Mucosa of descending colon (tissue), 3 donors: ENCODE measurements around the gene GAA. TPM values are rescaled to one million over a fixed set of nuclear protein-coding genes. Genes with fewer than 3 reads are reported as not detected.

Experiments used
- ATAC-seq: fragments of 200-7000 bp; cut with Tn5 transposase; one replicate; pipeline ENCODE4 v1.9.1; 2020; ENCODE audit warnings: mild to moderate bottlenecking, moderate library complexity
- DNase-seq, 3 donors: peaks; one replicate each; pipeline ENCODE4 v3.0.0-alpha.2; 2020
- H3K36me3 ChIP-seq: fragments of 200-600 bp; one replicate; pipeline ENCODE4 v1.8.0; 2021; ENCODE audit warnings: low read depth, mild to moderate bottlenecking
- H3K4me1 ChIP-seq: fragments of 200-600 bp; one replicate; pipeline ENCODE4 v1.8.0; 2021; ENCODE audit warnings: low read depth, mild to moderate bottlenecking
- H3K4me3 ChIP-seq: fragments of 200-600 bp; one replicate; pipeline ENCODE4 v1.8.0; 2021; ENCODE audit warnings: mild to moderate bottlenecking
- H3K9me3 ChIP-seq: fragments of 200-600 bp; one replicate; pipeline ENCODE4 v1.8.0; 2021; ENCODE audit warnings: mild to moderate bottlenecking
- intact Hi-C, 2 donors: fragments of 100-400 bp; cut with DNase I in 1 of 2; cut with micrococcal nuclease in 1 of 2; formaldehyde crosslinking; loops; one replicate each; pipeline versions ENCODE4 v1.11.0 to v1.11.1; 2022; cut with DNase I, micrococcal nuclease
- total RNA-seq, 3 donors: library from RNA; stranded (reverse); fragmentation: NEBNext Ultra II Directional in 2 of 3; extraction: Animal tissue kit (Norgen Biotek cat#: 25700) in 2 of 3; gene quantifications; one replicate each; pipeline versions ENCODE4 v1.2.1 to v1.2.4, GENCODE V29; 2021 to 2023
- TF ChIP-seq, protein P1 (sequence below): fragments of 200-600 bp; IDR thresholded peaks from one replicate; pipeline ENCODE4 v1.8.0; 2022; ENCODE audit warnings: antibody characterized with exemption, mild to moderate bottlenecking
- donor health status: DM: no; HTN: no; CAD: no; lungs with moderate emphysema.
- donor health status: DM: no; HTN: no; CAD: no.
- donor health status: DM: no; HTN: yes; CAD: no.

GAA gene
- total RNA-seq, 3 donors from 2014 or later: 23.4 to 50.0 (median 49.3) TPM

DNA sequence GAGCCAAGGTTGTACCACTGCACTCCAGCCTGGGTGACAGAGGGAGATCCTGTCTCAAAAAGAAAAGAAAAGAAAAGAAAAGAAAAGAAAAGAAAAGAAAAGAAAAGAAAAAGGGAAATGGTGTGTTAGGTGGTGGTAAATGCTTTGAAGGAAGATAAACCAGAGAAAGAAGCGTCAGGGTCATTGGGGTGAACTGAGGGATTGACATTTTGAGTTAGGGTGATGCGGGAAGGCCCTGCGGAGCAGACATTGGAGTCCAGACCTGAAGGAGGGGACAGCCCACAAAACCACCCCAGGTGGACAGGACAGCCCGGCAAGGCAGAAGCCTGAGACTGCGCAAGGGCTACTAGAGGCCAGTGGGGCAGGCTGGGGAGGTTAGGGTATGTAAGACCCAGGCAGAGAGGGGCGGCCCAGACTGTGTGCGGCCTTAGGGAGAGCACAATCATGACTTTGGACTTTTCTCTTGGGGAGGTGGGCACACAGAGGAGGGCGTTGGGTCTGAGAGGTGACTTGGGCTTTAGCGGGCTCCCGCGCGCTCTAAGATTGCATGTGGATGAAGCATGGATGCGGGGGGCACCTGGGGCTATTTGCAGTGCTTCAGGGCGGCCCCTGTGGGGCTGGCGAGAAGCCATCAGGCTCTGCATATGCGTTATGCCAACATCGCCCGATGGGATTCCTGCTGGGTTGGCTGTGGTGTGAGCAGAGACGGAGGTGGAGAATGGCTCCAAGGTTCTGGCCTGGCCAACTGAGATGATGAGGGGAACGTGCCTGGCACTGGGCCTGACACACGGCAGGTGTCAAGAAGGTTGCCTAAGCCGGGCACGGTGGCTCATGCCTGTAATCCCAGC, 3.3 kb upstream of the GAA start:
- Histone ChIP-seq H3K4me3 (no peak overlapping the region), H3K4me1 (peaks cover 7% of the 10 kb centered on the region), H3K9me3 (no peaks in the 10 kb centered on the region), H3K36me3 (no peaks in the 10 kb centered on the region)
- ATAC-seq (no peak), DNase-seq (no peak)
- TF ChIP-seq, protein P1, sequence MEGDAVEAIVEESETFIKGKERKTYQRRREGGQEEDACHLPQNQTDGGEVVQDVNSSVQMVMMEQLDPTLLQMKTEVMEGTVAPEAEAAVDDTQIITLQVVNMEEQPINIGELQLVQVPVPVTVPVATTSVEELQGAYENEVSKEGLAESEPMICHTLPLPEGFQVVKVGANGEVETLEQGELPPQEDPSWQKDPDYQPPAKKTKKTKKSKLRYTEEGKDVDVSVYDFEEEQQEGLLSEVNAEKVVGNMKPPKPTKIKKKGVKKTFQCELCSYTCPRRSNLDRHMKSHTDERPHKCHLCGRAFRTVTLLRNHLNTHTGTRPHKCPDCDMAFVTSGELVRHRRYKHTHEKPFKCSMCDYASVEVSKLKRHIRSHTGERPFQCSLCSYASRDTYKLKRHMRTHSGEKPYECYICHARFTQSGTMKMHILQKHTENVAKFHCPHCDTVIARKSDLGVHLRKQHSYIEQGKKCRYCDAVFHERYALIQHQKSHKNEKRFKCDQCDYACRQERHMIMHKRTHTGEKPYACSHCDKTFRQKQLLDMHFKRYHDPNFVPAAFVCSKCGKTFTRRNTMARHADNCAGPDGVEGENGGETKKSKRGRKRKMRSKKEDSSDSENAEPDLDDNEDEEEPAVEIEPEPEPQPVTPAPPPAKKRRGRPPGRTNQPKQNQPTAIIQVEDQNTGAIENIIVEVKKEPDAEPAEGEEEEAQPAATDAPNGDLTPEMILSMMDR: no peak
- intact Hi-C loops: no loop called here

DNA sequence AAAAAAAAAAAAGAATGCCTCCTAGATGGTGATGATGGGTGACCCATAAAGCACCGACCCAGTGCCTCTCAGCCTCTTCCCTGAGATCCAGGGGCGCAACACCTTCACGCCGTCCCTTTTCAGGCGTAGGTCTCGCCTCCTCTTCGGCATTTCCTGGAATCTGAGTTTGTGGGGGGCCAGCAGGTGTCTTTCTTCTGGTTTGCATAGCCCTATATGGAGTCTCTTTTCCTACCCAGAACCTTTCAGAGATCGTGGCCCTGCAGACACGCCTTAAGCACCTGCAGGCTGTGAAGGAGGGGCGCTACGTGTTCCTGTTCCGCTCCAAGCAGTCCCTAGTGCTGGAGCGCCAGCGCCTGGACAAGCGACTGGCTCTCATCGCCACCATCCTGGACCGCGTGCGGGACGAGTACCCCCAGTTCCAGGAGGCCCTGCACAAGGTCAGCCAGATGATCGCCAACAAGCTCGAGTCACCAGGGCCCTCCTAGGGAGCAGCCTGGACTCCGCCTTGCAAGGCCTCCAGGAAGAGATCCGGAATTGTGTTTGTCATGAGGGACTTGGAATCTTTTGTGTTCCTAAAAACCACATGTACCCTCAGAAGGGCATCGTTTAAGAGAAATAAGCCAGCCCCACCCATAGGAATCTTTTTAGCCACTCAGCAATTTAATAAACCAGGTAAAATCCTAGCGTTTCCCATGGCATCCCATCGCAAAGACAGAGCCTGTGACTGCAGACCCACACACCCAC, 1.9 kb upstream of the GAA start:
- Histone ChIP-seq H3K9me3 (no peaks in the 10 kb centered on the region), H3K4me3 (no peak overlapping the region), H3K4me1 (peaks cover 7% of the 10 kb centered on the region), H3K36me3 (no peaks in the 10 kb centered on the region)
- TF ChIP-seq, protein P1: no peak
- no peak for ATAC-seq
- intact Hi-C loops: no loop called here
- DNase-seq: no peak

DNA sequence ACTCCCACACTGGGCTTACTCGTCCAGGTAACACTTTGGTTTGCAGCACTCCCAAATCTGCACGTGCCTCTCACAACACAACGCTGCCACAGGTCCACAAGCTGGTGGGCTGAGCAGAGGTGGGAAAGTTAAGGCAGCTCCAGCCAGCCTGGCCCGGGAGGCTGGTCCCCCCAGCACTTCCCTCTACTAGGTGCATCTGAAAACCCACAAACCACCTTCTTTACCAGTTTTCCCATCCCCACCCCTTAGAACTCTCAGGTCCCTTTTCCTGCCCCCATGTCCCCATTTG, 1.4 kb upstream of the GAA start:
- ATAC-seq: no peak
- no peak for DNase-seq
- Histone ChIP-seq H3K36me3 (no peaks in the 10 kb centered on the region), H3K9me3 (no peaks in the 10 kb centered on the region), H3K4me3 (no peak overlapping the region), H3K4me1 (peaks cover 7% of the 10 kb centered on the region)
- TF ChIP-seq, protein P1: no peak
- intact Hi-C loops: no loop called here

DNA sequence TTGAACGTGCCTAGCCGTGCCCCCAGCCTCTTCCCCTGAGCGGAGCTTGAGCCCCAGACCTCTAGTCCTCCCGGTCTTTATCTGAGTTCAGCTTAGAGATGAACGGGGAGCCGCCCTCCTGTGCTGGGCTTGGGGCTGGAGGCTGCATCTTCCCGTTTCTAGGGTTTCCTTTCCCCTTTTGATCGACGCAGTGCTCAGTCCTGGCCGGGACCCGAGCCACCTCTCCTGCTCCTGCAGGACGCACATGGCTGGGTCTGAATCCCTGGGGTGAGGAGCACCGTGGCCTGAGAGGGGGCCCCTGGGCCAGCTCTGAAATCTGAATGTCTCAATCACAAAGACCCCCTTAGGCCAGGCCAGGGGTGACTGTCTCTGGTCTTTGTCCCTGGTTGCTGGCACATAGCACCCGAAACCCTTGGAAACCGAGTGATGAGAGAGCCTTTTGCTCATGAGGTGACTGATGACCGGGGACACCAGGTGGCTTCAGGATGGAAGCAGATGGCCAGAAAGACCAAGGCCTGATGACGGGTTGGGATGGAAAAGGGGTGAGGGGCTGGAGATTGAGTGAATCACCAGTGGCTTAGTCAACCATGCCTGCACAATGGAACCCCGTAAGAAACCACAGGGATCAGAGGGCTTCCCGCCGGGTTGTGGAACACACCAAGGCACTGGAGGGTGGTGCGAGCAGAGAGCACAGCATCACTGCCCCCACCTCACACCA, 724 bp downstream of the GAA start:
- Histone ChIP-seq H3K9me3 (no peaks in the 10 kb centered on the region), H3K4me3 (peak overlapping the region; percentile 86), H3K4me1 (peaks cover 7% of the 10 kb centered on the region), H3K36me3 (no peaks in the 10 kb centered on the region)
- intact Hi-C loops: no loop called here
- DNase-seq (peak in 1 of 3 donors; percentile 23), ATAC-seq (peak; percentile 33)
- TF ChIP-seq, protein P1: no peak

GRCh38 chr17:80102664-80103448, 1.5 kb downstream of the GAA start:
- ATAC-seq (no peak), DNase-seq (no peak)
- TF ChIP-seq, protein P1: no peak
- peaks cover 7% of the 10 kb centered on the region for H3K4me1 ChIP-seq
- intact Hi-C loops: no loop called here
- H3K36me3 ChIP-seq: no peaks in the 10 kb centered on the region
- no peaks in the 10 kb centered on the region for H3K9me3 ChIP-seq
- no peak overlapping the region for H3K4me3 ChIP-seq
